ENCODE results near the gene RNF150. TPM values are rescaled to one million over a fixed set of nuclear protein-coding genes. Genes with fewer than 3 reads are reported as not detected.

The RNF150 gene
- polyA plus RNA-seq, 1 experiment, result 9.8 TPM

DNA sequence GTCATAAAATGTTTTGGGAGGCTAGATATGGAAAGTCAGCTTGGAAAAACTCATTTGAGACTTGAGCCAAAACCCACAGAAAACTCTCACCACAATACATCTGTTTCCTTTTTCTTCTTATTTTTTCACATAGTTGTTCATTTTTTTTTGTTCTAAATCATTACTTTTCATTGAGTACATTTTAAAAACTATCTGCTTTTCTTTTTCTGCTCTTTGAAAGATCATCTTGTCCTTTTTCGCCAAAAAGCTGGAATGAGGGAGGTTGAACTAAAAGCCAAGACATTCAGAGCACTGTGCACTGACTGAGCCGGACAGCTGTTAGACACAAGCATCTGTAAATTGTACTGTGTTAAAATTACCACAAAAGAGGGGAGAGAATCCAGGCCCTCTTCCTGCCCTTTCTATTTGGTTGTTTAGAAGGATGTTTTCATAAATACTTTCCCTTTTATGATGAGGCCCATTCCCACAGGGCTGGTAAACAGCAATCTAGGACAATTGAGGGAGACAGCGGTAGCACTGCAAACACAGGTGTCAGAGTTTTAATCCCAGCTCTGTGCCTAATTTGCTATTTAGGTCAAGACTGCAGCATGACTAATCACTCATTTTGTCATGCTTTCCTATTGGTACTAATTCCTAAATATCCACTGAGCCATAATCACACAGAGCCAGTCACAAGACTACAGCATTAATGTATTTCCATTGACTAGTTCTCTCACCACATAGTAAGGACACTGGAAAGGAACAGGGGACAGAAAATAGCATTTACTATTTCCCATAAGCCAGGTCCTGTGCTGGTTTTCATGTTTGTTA lies 7.3 kb upstream of the RNF150 start:
- no peak for DNase-seq (ENCODE audit: low read depth, low spot score)
- ChIA-PET CTCF (interaction anchor here (4.5 kb wide), 1 partner anchor 7 kb away, joined by 27 read pairs; the partner anchor contains the start of gene RNF150), POLR2A (no interaction called here)
- Histone ChIP-seq H3K27ac (ENCODE audit: low read depth, low read length) (no peak overlapping the region), H3K4me3 (ENCODE audit: low read depth, low read length) (no peak overlapping the region), H3K27me3 (ENCODE audit: control insufficient read depth, insufficient read depth, low read length) (no peaks in the 10 kb centered on the region), H3K9me3 (ENCODE audit: control insufficient read depth, insufficient read depth, low read length) (no peaks in the 10 kb centered on the region)
- TF ChIP-seq, protein P1, sequence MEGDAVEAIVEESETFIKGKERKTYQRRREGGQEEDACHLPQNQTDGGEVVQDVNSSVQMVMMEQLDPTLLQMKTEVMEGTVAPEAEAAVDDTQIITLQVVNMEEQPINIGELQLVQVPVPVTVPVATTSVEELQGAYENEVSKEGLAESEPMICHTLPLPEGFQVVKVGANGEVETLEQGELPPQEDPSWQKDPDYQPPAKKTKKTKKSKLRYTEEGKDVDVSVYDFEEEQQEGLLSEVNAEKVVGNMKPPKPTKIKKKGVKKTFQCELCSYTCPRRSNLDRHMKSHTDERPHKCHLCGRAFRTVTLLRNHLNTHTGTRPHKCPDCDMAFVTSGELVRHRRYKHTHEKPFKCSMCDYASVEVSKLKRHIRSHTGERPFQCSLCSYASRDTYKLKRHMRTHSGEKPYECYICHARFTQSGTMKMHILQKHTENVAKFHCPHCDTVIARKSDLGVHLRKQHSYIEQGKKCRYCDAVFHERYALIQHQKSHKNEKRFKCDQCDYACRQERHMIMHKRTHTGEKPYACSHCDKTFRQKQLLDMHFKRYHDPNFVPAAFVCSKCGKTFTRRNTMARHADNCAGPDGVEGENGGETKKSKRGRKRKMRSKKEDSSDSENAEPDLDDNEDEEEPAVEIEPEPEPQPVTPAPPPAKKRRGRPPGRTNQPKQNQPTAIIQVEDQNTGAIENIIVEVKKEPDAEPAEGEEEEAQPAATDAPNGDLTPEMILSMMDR (IDR thresholded peaks at IDR 0.05; ENCODE audit: low read depth, low read length), result no peak

DNA sequence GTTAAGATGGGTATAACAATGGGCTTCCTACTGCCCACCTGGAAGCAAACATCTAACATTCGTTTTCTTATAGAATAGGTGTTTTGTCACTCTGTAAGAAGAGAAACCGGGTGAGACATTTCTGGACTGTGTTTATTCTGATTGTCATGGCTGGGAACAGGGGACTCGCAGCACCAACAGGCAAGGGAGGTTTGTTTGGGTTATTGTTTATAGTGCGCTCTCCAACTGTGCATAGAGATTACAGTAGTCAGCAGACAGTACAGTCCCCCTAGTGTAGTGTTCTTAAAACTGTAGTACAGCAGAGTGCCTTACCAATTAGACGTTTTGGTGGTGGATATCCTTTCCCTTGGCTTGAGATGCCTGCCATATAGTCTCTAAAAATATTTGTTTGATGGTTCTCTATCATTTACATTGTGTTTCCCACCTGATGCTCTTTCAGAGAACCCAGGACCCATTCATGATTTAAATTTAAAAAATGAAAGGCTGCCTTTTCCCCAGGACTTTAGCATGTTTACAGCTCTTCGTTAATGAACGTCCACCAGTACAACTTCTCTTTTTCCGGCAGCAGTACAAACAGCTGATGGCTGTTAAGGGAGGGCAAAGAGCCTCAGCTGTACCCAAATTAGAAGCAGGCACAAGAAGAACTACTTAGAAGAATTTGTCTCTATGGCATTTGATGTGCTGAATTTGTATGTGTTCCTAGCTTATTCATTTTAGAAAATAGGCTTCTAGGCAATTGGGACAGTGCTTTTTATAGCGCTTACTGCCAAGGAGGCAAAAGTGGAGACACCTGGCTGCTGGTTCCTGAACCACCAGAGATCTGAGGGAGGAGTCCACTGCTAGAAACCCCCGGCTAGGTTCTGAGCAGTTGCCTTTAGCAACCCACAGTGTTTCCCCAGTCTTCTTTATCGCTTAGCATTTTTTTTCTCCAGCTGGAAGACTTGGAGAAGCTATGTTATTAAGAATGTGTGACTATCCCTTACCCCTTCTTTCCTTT lies 1.0 kb upstream of the RNF150 start:
- Histone ChIP-seq H3K9me3 (ENCODE audit: control insufficient read depth, insufficient read depth, low read length) (no peaks in the 10 kb centered on the region), H3K27me3 (ENCODE audit: control insufficient read depth, insufficient read depth, low read length) (no peaks in the 10 kb centered on the region), H3K4me3 (ENCODE audit: low read depth, low read length) (no peak overlapping the region), H3K27ac (ENCODE audit: low read depth, low read length) (no peak overlapping the region)
- ChIA-PET CTCF (interaction anchor here (0.6 to 7.1 kb wide), 51 partner anchors 9 to 1950 kb away, joined by 3 to 171 read pairs (median 5); no protein-coding TSS in a partner anchor), POLR2A (interaction anchor here (0.6 to 1.9 kb wide), 5 partner anchors 88 to 276 kb away, joined by 3 to 7 read pairs (median 3); no protein-coding TSS in a partner anchor)
- TF ChIP-seq, protein P1 (IDR thresholded peaks at IDR 0.05; ENCODE audit: low read depth, low read length), result peak; percentile 55
- no peak for DNase-seq (ENCODE audit: low read depth, low spot score)

DNA sequence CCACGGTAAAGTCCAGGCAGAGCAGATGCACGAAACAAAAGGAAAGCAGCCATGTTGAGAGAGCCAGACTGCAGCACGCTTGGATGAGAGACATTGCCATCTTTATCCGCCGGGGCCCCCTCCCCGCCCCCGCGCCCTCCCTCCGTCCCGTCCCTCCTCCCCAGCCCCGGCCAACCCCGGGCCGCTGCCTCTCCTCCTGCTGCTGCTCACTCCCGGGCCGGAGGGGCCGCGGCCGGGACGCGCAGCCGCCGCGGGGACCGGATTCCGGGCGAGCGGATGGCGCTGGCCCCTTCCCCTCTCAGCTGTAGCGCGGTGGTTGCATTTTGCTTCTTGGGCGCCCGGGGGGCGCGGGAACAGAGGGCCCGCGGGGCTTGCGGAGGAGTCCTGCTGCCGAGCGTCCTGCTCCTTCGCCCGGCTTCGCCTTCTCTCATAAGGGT lies 542 bp downstream of the RNF150 start:
- no peak for DNase-seq (ENCODE audit: low read depth, low spot score)

DNA sequence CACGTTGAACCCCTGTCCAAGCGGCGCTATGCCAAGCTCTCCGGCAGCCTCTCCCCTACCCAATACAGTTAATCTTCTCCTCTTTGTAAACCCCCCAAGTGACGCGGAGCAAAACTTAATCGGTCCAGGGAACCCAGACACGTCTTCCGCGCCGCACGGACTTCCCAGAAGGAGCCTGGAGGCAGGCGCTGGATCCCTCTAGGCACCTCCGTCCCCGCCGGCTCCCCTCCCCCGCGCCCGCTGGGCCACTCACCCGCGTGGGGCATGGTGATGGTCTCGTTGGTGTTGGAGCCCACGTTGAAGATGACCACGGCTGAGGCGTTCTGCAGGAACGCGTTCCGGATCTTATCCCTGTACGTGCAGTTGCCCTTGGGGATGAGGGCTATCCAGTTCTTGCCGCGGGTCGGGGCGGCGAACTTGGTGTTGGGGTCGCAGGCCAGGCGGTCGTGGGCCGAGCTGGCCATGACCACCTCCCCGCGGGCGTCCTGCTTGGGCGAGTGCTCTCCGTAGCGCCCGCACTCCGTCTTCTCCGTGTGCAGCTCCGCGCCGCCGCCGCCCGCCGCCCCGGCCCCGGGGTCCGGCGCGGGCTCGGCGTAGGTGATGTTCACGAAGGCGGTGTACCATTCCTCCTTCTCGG lies 1.1 kb downstream of the RNF150 start:
- POLR2A ChIA-PET, result interaction anchor here (1.9 kb wide), 1 partner anchor 130 kb away, joined by 6 read pairs; no protein-coding TSS in a partner anchor
- H3K27me3 ChIP-seq (ENCODE audit: control insufficient read depth, insufficient read depth, low read length), result no peaks in the 10 kb centered on the region
- no peak for DNase-seq (ENCODE audit: low read depth, low spot score)
- H3K9me3 ChIP-seq (ENCODE audit: control insufficient read depth, insufficient read depth, low read length), result no peaks in the 10 kb centered on the region
- TF ChIP-seq, protein P1 (IDR thresholded peaks at IDR 0.05; ENCODE audit: low read depth, low read length), result no peak
- H3K27ac ChIP-seq (ENCODE audit: low read depth, low read length), result no peak overlapping the region
- H3K4me3 ChIP-seq (ENCODE audit: low read depth, low read length), result peak overlapping the region; percentile 82
- CTCF ChIA-PET, result interaction anchor here (0.6 to 7.1 kb wide), 10 partner anchors 9 to 780 kb away, joined by 3 to 171 read pairs (median 22); no protein-coding TSS in a partner anchor

More for the DNA sequence above, 542 bp downstream of the RNF150 start:
- POLR2A ChIA-PET, result interaction anchor here (1.0 to 1.9 kb wide), 3 partner anchors 86 to 239 kb away, joined by 3 to 7 read pairs (median 6); no protein-coding TSS in a partner anchor
- Histone ChIP-seq H3K9me3 (ENCODE audit: control insufficient read depth, insufficient read depth, low read length) (no peaks in the 10 kb centered on the region), H3K27ac (ENCODE audit: low read depth, low read length) (no peak overlapping the region), H3K27me3 (ENCODE audit: control insufficient read depth, insufficient read depth, low read length) (no peaks in the 10 kb centered on the region), H3K4me3 (ENCODE audit: low read depth, low read length) (peak overlapping the region; percentile 82)
- CTCF ChIA-PET, result interaction anchor here (0.6 to 7.1 kb wide), 50 partner anchors 10 to 1951 kb away, joined by 3 to 171 read pairs (median 5); no protein-coding TSS in a partner anchor
- TF ChIP-seq, protein P1 (IDR thresholded peaks at IDR 0.05; ENCODE audit: low read depth, low read length), result no peak

Measured in AG04450 (cell line).